ENCODE measurements around the gene NKRF.
"Not testable (repeated sequence)": the region's sequence is repeated elsewhere in the genome, so short reads cannot be mapped to it uniquely, and the experiment has no call there.

NKRF gene

DNA sequence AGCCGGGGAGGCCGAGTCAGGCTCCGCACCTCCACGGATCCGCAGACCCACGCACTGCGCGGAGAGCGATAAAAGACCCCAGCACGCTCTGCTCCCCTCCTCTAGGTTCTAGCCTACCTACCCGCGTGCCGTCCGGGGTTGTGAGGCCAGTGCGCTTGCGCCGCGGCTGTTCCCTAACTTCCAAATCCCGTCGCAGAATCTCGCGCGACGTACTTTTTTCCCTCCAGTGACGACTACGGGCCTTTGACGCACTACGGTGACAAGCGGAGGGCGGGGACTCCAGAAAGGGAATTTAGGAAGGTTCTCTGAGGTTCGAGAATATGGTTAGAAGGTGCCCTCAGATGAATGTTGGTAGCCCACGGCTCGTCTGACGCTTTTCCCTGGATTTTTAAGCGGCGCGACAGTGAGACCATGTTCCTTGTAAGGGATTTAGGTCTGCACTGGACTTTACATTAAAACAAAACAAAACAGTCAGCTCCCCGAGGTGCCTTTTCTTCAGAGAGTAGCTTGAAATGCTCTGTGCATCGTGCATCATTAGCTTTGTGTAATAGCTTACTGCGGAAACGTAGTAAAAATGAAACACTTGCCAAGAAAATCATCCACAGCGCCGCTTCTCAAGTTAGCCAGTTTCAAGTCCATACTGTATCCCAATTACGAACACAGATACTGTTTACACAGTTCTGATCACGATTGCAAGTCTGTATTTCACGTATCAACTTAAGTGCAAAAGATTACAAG lies at the start of gene NKRF:
Gene NKRF, minus strand, starts transcription at position 145 of the 738 bp plus-strand sequence.
- in situ Hi-C loops (cut with MboI; ENCODE audit: low sequenced_read_pairs): no loop called here

DNA sequence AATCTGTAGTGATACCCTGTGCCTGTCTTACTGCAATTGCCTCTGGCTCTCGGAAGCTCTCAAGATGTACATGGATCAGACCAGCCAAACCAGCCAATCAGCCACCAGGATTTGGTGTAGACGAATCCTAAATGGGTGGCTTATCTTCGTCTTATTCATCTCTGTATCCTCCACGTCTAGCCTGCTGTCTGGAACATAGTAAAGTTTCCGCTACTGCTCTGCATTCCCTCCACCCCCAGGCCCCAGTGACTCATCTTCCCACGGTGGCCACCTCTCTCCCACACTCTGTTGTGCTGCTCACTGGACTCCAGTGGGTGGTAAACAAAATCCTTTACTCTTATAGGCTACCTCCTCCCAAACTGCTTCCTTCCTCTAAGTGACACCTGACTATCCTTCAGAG lies 48.9 kb upstream of the NKRF start:
- in situ Hi-C loops (cut with MboI; ENCODE audit: low sequenced_read_pairs): no loop called here

DNA sequence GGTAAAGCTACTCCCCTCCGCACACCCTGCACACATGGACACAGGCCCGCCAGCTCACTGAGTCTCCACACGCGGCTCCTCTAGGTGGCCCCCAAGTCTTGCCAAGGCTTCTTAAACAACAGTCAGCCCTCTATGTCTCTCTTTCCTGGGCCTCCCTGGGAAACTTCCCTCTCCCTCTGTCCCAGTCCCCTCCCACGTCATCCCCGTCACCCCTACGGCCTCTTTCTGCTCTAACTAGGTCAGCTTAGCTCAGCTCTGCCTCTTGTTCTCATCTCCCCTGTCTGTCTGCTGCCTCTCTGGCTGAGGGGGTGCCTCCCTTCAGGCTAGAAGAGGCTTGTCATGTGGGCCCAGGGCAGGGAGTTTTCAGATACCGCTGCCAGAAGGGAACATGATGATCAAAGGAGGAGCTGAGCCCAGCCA lies 47.9 kb upstream of the NKRF start:
- in situ Hi-C loops (cut with MboI; ENCODE audit: low sequenced_read_pairs): no loop called here

DNA sequence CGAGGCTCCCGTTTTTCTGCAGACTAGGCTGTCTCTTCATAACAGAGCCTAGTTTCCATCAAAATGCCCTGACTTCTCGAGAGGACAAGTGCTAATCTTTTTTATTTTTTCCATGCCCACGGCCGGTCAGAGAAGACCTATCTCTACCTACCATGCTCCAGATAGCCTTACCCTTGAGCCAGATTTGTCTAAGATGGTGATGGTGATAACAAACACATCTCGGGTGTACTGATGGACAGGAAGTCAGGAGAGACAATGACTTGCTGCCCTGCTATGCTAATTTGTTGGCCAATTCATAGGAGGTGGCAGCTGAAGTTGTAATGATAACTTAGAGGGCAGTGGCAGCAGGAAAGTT lies 42.2 kb upstream of the NKRF start:
- in situ Hi-C loops (cut with MboI; ENCODE audit: low sequenced_read_pairs): no loop called here

DNA sequence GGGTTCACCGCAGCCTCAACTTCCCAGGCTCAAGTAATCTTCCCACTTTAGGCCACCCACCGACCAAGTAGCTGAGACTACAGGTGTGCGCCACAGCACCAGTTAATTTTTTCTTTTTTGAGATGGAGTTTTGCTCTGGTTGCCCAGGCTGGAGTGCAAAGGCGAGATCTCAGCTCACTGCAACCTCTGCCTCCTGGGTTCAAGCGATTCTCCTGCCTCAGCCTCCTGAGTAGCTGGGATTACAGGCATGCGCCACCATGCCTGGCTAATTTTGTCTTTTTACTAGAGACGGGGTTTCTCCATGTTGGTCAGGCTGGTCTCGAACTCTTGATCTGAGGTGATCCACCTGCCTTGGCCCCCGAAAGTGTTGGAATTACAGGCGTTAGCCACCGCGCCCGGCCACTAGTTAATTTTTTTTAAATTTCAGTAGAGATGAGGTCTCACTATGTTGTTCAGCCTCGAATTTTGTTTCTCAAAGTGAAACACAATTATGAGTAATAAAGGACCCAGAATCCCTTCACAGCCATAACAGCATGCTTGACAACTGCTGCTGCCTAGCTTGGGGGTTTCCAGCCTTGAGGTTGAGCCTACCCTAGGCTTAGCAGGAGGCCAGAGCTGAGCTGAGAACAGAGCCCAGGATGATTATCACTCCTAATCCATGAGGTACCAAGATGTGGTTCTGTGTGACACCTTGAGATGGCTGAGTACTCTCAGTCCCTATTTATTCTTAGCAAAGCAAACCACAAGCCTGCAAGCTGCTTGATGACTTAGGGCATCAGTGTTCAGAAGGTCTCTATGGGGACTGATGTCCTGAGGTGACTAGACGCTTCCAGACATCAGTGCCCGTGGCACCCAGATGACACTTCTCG lies 41.6 kb upstream of the NKRF start:
- in situ Hi-C loops (cut with MboI; ENCODE audit: low sequenced_read_pairs): no loop called here

DNA sequence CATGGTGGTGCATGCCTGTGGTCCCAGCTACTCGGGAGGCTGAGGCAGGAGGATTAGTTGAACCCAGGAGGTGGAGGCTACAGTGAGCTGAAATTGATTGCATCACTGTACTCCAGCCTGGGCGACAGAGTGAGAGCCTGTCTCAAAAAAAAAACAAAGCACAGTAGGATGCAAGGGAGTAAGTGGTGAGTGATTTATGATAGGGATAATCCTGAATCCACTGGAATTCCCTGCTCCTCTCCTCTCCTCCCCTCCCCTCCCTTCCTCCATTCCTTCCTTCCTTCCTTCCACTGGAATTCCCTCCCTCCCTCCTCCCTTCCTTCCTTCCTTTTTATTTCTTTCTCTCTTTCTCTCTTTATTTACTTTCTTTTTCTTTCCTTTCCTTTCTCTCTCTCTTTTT lies 40.9 kb upstream of the NKRF start:
- in situ Hi-C loops (cut with MboI; ENCODE audit: low sequenced_read_pairs): no loop called here

DNA sequence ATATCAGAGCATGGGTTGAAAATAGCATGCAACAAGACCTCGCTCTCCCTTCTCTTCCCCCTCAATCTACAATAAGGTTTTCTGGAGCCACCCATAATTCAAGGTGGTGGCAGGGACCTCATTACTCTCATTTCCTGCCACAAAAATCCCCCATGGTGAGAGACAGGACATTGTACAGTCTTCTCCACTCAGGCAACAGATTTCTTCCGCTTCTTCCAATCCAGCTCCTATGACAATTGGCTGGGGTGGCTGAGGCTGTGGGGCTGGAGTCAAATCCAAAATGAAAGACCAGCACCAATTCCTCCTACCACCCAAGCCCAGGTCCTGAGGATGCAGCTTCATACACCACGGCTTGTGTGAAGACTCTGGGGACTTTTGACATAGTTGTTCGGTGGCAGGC lies 40.3 kb upstream of the NKRF start:
- in situ Hi-C loops (cut with MboI; ENCODE audit: low sequenced_read_pairs): no loop called here

DNA sequence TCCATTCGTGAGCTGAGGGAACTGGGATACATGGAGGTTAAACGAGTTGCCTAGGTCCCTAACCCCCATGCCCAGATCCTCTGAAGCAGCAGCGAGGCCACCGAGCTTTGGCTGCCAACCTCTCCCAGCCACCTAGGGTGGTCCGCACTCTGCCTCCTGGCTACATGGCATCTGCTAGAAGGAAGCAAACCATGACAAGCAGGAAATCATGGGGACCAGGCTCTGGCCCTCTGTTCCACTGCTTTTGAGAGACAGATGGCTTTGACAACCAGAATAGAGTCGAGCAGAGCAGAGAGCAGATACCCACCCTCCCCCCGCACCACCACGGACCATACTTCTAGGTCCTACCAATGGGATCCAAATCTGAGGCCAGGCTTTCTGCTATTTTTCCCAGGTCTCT lies 37.5 kb upstream of the NKRF start:
- in situ Hi-C loops (cut with MboI; ENCODE audit: low sequenced_read_pairs): no loop called here

DNA sequence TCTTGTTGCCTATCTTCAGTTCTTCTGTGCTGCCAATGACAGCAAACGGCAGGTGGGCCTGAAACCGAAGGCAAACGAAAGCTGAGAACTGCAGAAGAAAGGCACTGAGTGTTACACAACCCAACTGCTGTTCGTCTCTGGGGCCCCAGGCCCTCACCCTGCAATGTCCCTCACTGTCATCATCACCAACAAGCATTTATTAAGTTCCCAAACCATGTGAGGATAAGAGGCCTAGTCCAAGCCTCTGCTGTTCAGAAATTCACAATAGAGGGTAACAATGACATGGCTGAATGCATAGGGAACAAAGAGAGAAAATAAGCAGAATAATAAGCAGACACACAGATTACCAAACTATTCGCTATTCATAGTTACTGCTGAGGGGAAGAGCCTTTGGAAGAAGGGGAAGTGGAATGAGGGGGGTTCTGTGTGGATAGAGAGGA lies 34.5 kb upstream of the NKRF start:
- in situ Hi-C loops (cut with MboI; ENCODE audit: low sequenced_read_pairs): no loop called here

DNA sequence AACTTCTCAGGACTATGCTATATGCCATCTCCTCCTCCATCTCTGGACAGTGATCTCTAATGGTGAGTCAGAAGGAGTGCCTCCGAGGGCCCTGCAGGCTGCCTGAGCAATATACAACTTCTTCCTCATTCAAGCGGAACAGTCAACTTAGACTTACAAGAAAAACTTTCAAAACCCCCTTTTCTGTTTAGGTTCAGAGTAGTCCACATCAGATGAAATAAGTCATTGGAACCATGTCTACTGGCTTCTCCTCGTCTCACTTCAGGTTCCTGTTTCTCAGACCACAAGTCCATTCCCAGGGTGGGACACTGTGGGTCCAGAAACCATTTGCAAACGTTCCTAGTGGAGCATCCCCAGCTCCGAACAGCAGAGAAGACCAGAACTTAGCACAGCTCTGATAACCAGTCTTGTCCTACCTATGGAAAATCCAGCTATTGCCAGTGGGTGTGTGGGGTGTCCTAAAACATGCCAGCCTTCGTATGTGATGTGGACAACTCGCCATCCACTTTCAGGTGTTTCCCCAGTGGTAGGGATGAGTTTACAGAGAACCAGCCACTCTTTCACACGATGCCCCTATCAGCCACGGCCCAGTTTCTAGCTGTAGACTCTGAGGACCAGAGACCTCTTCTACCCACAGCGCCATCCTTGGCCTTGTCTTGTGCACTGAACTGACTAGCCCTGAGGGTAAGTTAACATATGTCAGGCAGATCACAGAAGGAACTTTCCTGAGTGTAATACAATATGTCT lies 32.7 kb upstream of the NKRF start:
- in situ Hi-C loops (cut with MboI; ENCODE audit: low sequenced_read_pairs): no loop called here

DNA sequence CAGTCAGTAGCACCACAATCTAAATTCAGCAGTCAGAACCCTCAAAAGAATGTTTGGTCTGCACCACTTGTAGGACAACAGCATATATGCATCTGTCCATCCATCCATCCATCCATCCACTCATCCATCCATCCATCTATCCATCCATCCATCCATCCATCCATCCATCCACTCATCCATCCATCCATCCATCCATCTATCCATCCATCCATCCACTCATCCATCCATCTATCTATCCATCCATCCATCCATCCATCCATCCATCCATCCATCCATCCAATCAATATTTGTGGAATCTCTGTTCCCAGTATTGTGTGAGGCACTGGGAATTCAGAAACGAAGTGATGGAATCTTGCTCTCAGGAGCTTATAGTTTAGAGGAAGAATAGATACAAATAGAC lies 31.2 kb upstream of the NKRF start:
- in situ Hi-C loops (cut with MboI; ENCODE audit: low sequenced_read_pairs): not testable (repeated sequence)

DNA sequence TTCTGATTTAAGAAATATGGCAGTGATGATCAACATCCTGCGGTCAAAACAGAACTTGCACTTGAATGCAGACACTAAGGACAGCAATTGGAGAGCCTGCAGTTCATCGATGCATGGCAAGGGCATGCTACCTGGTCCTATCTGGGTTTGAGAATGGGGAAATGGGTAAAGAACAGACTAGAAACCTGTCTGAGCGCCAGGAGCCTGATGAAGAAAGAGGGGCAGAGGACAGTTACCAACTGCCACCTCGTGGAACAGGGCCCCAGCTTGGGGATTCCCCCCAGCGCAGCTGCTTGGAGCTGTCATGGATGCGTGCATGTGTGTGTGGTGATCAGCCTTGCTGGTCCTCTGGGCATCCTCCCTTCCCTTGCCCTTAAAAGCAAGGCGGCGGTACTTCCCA lies 30.2 kb upstream of the NKRF start:
- in situ Hi-C loops (cut with MboI; ENCODE audit: low sequenced_read_pairs): no loop called here

DNA sequence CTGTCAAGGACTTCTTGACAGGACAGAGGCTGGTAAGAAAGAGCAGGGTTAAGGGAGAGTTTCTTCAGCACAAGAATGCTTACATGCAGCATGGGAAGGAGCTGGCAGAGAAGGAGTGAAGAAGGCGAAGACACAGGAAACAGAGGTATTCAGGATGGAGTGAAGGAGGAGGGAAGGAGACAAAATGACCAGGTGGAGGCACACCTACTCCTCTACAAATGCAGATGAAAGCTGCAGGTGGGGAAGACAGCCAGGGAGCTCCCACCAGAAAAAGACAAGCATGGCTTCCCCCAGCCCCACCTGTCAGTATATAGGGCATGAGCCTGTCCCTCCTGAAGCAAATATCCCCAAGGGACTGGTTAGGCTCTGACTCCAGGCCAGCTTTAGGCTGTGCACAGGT lies 29.6 kb upstream of the NKRF start:
- in situ Hi-C loops (cut with MboI; ENCODE audit: low sequenced_read_pairs): no loop called here

DNA sequence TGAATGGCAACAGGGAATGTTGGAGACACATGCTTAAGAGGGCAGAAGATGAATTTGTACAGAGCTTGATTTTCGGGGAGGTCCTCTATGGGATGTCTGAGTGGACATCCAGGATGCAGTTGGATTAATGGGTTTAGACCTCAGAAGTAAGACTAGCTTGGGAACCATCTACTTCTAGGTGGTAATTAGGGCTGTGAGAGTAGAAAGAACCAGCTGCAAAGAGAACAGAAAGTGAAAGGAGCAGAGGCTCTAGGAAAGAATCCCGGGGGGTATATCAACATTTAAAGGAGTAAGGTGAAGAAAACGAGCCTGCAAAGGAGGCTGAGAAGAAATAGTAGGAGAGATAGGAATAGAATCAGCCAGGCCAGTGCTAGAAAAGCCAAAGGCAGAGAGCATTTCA lies 29.0 kb upstream of the NKRF start:
- in situ Hi-C loops (cut with MboI; ENCODE audit: low sequenced_read_pairs): no loop called here

DNA sequence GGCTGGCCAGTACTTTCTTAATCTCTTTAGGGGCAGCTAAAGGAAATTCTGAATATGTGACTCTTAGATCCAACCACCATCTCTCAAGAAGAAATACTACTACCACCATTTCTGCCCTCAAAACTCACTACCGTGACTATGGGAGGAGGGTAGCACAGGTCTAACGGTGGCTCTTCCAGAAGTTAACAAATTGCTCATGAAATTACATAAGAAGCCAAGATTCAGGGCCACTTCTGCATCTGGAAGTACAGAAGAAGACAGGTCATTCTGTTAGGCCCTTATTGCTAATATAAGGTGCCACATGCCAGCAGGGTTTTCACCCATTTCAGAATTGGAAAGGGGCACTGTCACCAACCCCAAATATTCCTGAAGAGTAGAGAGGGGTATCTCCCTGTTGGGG lies 19.6 kb upstream of the NKRF start:
- in situ Hi-C loops (cut with MboI; ENCODE audit: low sequenced_read_pairs): no loop called here

DNA sequence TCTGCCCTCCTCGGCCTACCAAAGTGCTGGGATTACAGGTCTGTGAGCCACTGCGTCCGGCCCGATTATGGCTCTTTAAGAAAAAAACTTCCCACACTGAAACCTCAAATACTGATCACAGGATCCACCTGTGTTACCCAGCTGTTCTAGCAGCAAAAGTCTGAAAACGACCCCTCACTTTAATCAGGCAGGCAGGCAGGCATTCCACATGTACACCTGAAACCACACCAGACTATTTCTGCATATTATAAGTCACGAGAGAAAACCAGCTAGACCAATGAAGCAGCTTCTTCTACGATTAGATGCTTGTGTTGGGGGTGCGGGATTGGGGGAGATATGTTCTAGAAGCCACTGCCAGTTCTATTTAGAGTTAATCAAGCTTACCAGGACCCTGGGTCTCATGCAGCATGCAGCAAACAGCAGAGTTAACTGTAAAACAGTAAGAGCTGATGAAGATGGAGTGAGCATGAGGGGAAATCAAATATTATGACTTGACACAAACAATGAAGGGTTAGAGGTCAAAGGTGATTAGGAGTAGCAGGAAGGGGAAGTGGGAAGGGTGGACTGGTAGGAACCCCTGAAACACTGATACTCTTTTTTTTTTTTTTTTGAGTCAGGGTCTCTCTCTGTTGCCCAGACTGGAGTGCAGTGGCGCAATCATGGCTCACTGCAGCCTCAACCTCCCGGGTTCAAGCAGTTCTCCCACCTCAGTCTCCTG lies 18.9 kb upstream of the NKRF start:
- in situ Hi-C loops (cut with MboI; ENCODE audit: low sequenced_read_pairs): no loop called here

DNA sequence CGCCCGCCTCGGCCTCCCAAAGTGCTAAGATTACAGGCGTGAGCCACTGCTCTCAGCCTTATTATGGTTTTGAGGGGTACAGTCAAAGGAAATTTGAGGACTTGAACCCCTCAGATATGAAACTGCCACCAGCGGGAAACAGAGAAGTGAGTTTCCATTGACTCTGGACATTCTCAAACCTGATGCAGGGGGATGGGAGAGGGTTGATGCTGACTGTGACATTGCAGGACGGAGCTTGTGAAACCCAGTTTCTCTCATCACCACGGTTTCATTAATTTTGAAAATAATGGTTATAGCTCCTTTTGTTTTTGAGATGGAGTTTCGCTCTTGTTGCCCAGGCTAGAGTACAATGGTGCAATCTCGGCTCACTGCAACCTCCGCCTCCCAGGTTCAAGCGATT lies 18.2 kb upstream of the NKRF start:
- in situ Hi-C loops (cut with MboI; ENCODE audit: low sequenced_read_pairs): no loop called here

DNA sequence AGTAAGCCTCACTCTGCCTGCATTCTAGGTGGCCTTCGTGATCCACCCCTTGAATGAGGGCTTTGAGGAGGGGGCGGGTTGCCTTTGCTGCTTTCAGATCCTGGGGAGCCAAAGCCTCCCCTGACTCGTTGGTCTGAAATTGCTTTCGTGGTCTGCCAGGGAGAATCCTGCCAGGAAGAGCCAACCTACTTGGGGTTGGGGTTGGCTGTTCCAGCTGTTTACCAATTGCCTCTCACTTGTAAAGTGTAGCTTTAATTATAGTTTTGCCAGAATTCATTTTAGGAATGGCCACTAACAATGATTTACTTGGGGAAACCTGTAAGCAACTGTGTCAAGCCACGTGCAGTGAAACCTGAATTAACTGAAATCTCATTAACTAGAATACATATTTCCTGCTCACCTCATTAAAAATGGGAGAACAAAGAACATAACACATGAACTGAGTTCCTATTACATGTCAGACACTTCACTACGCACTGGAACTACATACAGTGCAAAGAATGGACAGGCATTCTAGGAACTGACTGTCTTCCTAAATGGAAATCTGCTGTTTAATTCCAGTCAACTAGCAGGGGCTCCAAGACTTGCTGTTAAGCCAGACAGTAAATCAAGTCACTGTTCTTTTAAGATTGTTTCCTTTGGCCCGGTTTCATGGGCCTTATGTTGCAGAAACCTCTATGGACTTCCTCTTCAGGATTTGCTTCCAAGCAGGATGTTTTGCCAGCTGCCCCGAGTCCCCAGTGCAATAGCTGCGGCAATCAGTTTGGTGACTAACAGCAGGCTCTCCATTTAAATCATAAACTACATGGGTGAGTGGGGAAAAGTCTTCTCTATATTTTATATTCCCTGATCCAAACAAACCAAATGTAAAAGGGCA lies 16.4 kb upstream of the NKRF start:
- in situ Hi-C loops (cut with MboI; ENCODE audit: low sequenced_read_pairs): no loop called here

DNA sequence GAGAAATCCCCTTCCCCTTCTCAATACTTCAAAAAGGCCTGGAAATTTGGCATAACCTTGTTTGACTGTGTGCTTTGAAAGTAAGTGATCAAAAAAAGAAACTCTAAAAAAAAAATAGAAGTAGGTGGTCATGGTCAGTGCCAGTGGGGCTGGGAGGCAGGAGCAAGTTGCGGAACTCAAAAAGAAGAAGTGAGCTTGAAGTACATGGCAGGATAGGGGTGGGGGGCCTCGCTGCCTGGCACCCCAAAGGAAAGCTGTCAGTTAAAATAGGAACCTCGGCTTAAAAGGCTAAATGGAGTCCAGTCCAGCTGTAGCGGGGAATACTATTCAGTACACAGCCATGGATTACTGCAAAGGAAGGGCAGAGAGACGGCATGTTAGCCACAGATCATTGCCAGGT lies 12.2 kb upstream of the NKRF start:
- in situ Hi-C loops (cut with MboI; ENCODE audit: low sequenced_read_pairs): no loop called here

DNA sequence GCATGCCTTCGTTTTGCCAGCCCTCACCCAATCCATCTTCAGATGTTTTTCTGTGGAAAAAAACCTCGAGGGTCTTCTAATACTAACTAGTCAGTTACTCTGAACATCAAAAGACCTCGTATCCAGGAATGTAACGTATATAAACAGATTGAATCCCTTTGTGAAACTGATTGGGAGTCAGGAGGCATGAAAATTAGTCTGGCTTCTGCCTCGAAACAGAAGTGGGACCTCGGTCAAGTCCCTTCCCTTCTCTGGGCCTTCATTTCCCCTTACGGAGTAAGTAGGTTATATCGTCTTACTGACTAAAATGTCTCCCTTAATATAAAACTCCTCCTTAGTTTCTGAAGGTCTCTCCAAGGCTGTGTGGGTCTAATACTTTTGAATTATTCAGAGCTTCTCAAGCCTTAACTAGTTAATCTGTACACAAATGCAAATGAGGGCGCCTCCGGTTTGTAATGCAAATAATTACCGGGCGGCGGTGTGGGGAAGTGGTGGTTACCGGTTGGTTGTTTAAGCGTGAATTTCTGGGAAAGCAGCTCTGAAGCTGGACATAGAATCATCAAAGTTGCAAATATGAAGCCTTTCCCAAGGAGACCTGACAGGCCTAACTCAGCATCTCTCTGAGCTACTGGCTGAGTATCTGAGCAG lies 11.4 kb upstream of the NKRF start:
- in situ Hi-C loops (cut with MboI; ENCODE audit: low sequenced_read_pairs): no loop called here
